H54 (cell line): ENCODE data around the gene MMEL1.

Experiments
- DNase-seq: peaks from one replicate; pipeline ENCODE4 v3.0.0; 2011; ENCODE audit warnings: low spot score, mixed read lengths; ENCODE audit not compliant: insufficient read length
- FAIRE-seq: peaks from 3 replicates; lab custom pipeline; 2011; peaks lifted over from hg19 to GRCh38; lab: Jason Lieb, UNC
- POLR2A ChIP-seq: IDR thresholded peaks from 2 replicates; pipeline ENCODE4 v1.6.1; 2011; ENCODE audit warnings: low read depth, mild to moderate bottlenecking, low read length

The MMEL1 gene

GRCh38 chr1:2602311-2602835 is 30.4 kb downstream of the MMEL1 start:
- TF ChIP-seq POLR2A: no peak
- no peak for DNase-seq
- FAIRE-seq: no peak

GRCh38 chr1:2601721-2602303 is 31.0 kb downstream of the MMEL1 start:
- no peak for DNase-seq
- no peak for TF ChIP-seq POLR2A
- FAIRE-seq: no peak

GRCh38 chr1:2598329-2598931 is 34.4 kb downstream of the MMEL1 start:
- no peak for TF ChIP-seq POLR2A
- DNase-seq (no peak), FAIRE-seq (no peak)

- TF ChIP-seq POLR2A: no peak
- DNase-seq: no peak
- no peak for FAIRE-seq
These were observed 35.1 kb downstream of the MMEL1 start for GRCh38 chr1:2597441-2598328.

GRCh38 chr1:2596530-2597333 is 36.1 kb downstream of the MMEL1 start:
- FAIRE-seq (no peak), DNase-seq (no peak)
- no peak for TF ChIP-seq POLR2A

GRCh38 chr1:2595812-2596529 is 36.8 kb downstream of the MMEL1 start:
- FAIRE-seq (no peak), DNase-seq (no peak)
- TF ChIP-seq POLR2A: no peak

GRCh38 chr1:2595261-2595811 is 37.5 kb downstream of the MMEL1 start:
- DNase-seq (no peak), FAIRE-seq (no peak)
- no peak for TF ChIP-seq POLR2A

GRCh38 chr1:2594641-2595131 is 38.1 kb downstream of the MMEL1 start:
- DNase-seq (no peak), FAIRE-seq (no peak)
- no peak for TF ChIP-seq POLR2A

- no peak for DNase-seq
- no peak for FAIRE-seq
- no peak for TF ChIP-seq POLR2A
These were observed 38.7 kb downstream of the MMEL1 start for GRCh38 chr1:2594001-2594640.

- no peak for TF ChIP-seq POLR2A
- no peak for FAIRE-seq
These were observed 39.5 kb downstream of the MMEL1 start for GRCh38 chr1:2593251-2593878.

GRCh38 chr1:2592672-2593071 is 40.1 kb downstream of the MMEL1 start:
- TF ChIP-seq POLR2A: no peak
- DNase-seq (no peak), FAIRE-seq (no peak)

More at GRCh38 chr1:2593251-2593878, 39.5 kb downstream of the MMEL1 start:
- no peak for DNase-seq

- FAIRE-seq (no peak), DNase-seq (no peak)
- no peak for TF ChIP-seq POLR2A
These were observed 41.1 kb downstream of the MMEL1 start for GRCh38 chr1:2591581-2592261.
